ENCODE results near the gene MID1. TPM values are rescaled to one million over a fixed set of nuclear protein-coding genes. Genes with fewer than 3 reads are reported as not detected.

Gene MID1
- total RNA-seq, 4 donors from 2014 or later = 0.91 to 1.9 (median 1.8) TPM

GRCh38 chrX:10480861-10481260, 139.5 kb downstream of the MID1 start:
- in situ Hi-C loops (cut with MboI; ENCODE audit: low sequenced_read_pairs in 4 of 4) (no loop called here), intact Hi-C loops (cut with DNase I; ENCODE audit: low total_unique reads) (no loop called here)
- no peak for ATAC-seq
- H3K4me3 ChIP-seq = no peak overlapping the region
- TF ChIP-seq POLR2A (IDR thresholded peaks at IDR 0.05) = no peak
- no peak for TF ChIP-seq CTCF (IDR thresholded peaks at IDR 0.05 in 4 of 5, conservative IDR thresholded peaks at IDR 0.05 in 1 of 5)
- no peak overlapping the region for H3K27ac ChIP-seq
- H3K36me3 ChIP-seq = no peaks in the 10 kb centered on the region
- no peaks in the 10 kb centered on the region for H3K9me3 ChIP-seq
- no peaks in the 10 kb centered on the region for H3K4me1 ChIP-seq
- H3K27me3 ChIP-seq = no peaks in the 10 kb centered on the region
- DNase-seq = no peak

GRCh38 chrX:10479508-10479907, 140.9 kb downstream of the MID1 start:
- ATAC-seq (no peak), DNase-seq (no peak)
- no peak overlapping the region for H3K4me3 ChIP-seq
- no peaks in the 10 kb centered on the region for H3K9me3 ChIP-seq
- in situ Hi-C loops (cut with MboI; ENCODE audit: low sequenced_read_pairs in 4 of 4) (no loop called here), intact Hi-C loops (cut with DNase I; ENCODE audit: low total_unique reads) (no loop called here)
- no peaks in the 10 kb centered on the region for H3K36me3 ChIP-seq
- no peaks in the 10 kb centered on the region for H3K4me1 ChIP-seq
- no peak for TF ChIP-seq POLR2A (IDR thresholded peaks at IDR 0.05)
- TF ChIP-seq CTCF (IDR thresholded peaks at IDR 0.05 in 4 of 5, conservative IDR thresholded peaks at IDR 0.05 in 1 of 5) = no peak
- H3K27ac ChIP-seq = no peak overlapping the region
- no peaks in the 10 kb centered on the region for H3K27me3 ChIP-seq

- Histone ChIP-seq H3K36me3 (no peaks in the 10 kb centered on the region), H3K4me3 (no peak overlapping the region), H3K27me3 (no peaks in the 10 kb centered on the region), H3K4me1 (no peaks in the 10 kb centered on the region), H3K27ac (no peak overlapping the region), H3K9me3 (no peaks in the 10 kb centered on the region)
- ATAC-seq (no peak), DNase-seq (no peak)
- TF ChIP-seq CTCF (IDR thresholded peaks at IDR 0.05 in 4 of 5, conservative IDR thresholded peaks at IDR 0.05 in 1 of 5) (no peak), POLR2A (IDR thresholded peaks at IDR 0.05) (no peak)
- in situ Hi-C loops (cut with MboI; ENCODE audit: low sequenced_read_pairs in 4 of 4) (no loop called here), intact Hi-C loops (cut with DNase I; ENCODE audit: low total_unique reads) (no loop called here)
These were observed 142.9 kb downstream of the MID1 start for GRCh38 chrX:10477525-10477924.

GRCh38 chrX:10474913-10475568, 145.3 kb downstream of the MID1 start:
- no peak overlapping the region for H3K27ac ChIP-seq
- H3K4me3 ChIP-seq = no peak overlapping the region
- no peaks in the 10 kb centered on the region for H3K27me3 ChIP-seq
- no peaks in the 10 kb centered on the region for H3K9me3 ChIP-seq
- H3K36me3 ChIP-seq = no peaks in the 10 kb centered on the region
- no peak for TF ChIP-seq POLR2A (IDR thresholded peaks at IDR 0.05)
- TF ChIP-seq CTCF (IDR thresholded peaks at IDR 0.05 in 4 of 5, conservative IDR thresholded peaks at IDR 0.05 in 1 of 5) = no peak
- in situ Hi-C loops (cut with MboI; ENCODE audit: low sequenced_read_pairs in 4 of 4) (no loop called here), intact Hi-C loops (cut with DNase I; ENCODE audit: low total_unique reads) (no loop called here)
- H3K4me1 ChIP-seq = no peaks in the 10 kb centered on the region
- DNase-seq = no peak
- ATAC-seq = no peak

- TF ChIP-seq POLR2A (IDR thresholded peaks at IDR 0.05) = no peak
- Histone ChIP-seq H3K4me3 (no peak overlapping the region), H3K27me3 (no peaks in the 10 kb centered on the region), H3K27ac (no peak overlapping the region), H3K36me3 (no peaks in the 10 kb centered on the region), H3K4me1 (no peaks in the 10 kb centered on the region), H3K9me3 (no peaks in the 10 kb centered on the region)
- intact Hi-C loops (cut with DNase I; ENCODE audit: low total_unique reads) (no loop called here), in situ Hi-C loops (cut with MboI; ENCODE audit: low sequenced_read_pairs in 4 of 4) (no loop called here)
- ATAC-seq (no peak), DNase-seq (no peak)
These were observed 145.9 kb downstream of the MID1 start for GRCh38 chrX:10474510-10474909.

All from gastrocnemius medialis (tissue), 4 donors.